K562 (cell line): ENCODE results near the gene DUXB. TPM values are rescaled to one million over a fixed set of nuclear protein-coding genes. Genes with fewer than 3 reads are reported as not detected.

ENCODE experiments used
- ATAC-seq: fragments of 200-7000 bp; cut with Tn5 transposase; 3 replicates; pipeline ENCODE4 v1.9.1; 2020; ENCODE audit warnings: moderate library complexity
- BruUV-seq: library from RNA; stranded (reverse); fragments of 400-500 nt; replicated peaks from 2 replicates; lab custom pipeline; 2021; lab: Mats Ljungman, UMichigan
- CTCF ChIA-PET: fragments of 300-600 bp; formaldehyde crosslinking; extraction: SDS; loops from one replicate; lab custom pipeline; 2021; ENCODE audit warnings: low intra/inter-chr PET ratio; lab: Yijun Ruan, JAX
- POLR2A ChIA-PET: fragments of 300-600, 350-650 bp; sonication (Branson Sonifier 250); formaldehyde crosslinking; extraction: SDS; loops from one replicate; lab custom pipeline; 2021; ENCODE audit warnings: antibody characterized with exemption, inconsistent platforms; lab: Yijun Ruan, JAX
- DNase-seq, 4 experiments: peaks; one replicate each; pipeline versions ENCODE4 v3.0.0 to v3.0.0-alpha.2; 2011 to 2018; ENCODE audit warnings: low spot score in 3 of 4, mixed read lengths in 3 of 4; ENCODE audit errors: extremely low read depth in 1 of 4
- FAIRE-seq: peaks from 2 replicates; lab custom pipeline; 2011; peaks lifted over from hg19 to GRCh38; lab: Jason Lieb, UNC
- H2AFZ ChIP-seq: 2 replicates; pipeline ENCODE4 v1.6.0; 2011; ENCODE audit warnings: low read depth, low read length, control low read depth, inconsistent platforms
- H3K27ac ChIP-seq: fragments of 200-600 bp; 3 replicates; pipeline ENCODE4 v1.8.0; 2011; ENCODE audit warnings: low read depth, mild to moderate bottlenecking, control low read depth, inconsistent platforms, low read length, moderate library complexity, mixed read lengths; ENCODE audit errors: extremely low read depth
- H3K27me3 ChIP-seq, 2 experiments: fragments of 300-600 bp in 1 of 2; 2 replicates in 1 of 2; 3 replicates in 1 of 2; pipeline versions ENCODE4 v1.6.0 to v1.8.0; 2011; ENCODE audit warnings: inconsistent platforms in 2 of 2, low read length in 2 of 2, mild to moderate bottlenecking in 1 of 2, mixed read lengths in 1 of 2, moderate library complexity in 1 of 2; ENCODE audit not compliant: control insufficient read depth in 2 of 2, insufficient read depth in 2 of 2
- H3K36me3 ChIP-seq: fragments of 300-600 bp; 3 replicates; pipeline ENCODE4 v1.8.0; 2011; ENCODE audit warnings: mild to moderate bottlenecking, low read length, inconsistent platforms; ENCODE audit not compliant: control insufficient read depth, insufficient read depth
- H3K4me1 ChIP-seq, 2 experiments: fragments of 200-600 bp in 1 of 2; replicated peaks in 1 of 2; 2 replicates in 1 of 2; 3 replicates in 1 of 2; pipeline versions ENCODE4 v1.5.1 to v1.8.0; 2011; ENCODE audit warnings: inconsistent platforms in 2 of 2, low read length in 2 of 2, mild to moderate bottlenecking in 1 of 2, mixed read lengths in 1 of 2, moderate library complexity in 1 of 2; ENCODE audit not compliant: control insufficient read depth in 2 of 2, insufficient read depth in 2 of 2
- H3K4me2 ChIP-seq: 2 replicates; pipeline ENCODE4 v1.6.1; 2011; ENCODE audit warnings: low read length, control low read depth, inconsistent platforms, mixed read lengths; ENCODE audit not compliant: insufficient read depth
- H3K4me3 ChIP-seq: fragments of 200-600 bp; sonication (generic), shearing (Covaris generic); 2 replicates; pipeline ENCODE4 v1.5.1; 2016; ENCODE audit warnings: control low read depth, inconsistent platforms
- H3K79me2 ChIP-seq: fragments of 200-600 bp; 3 replicates; pipeline ENCODE4 v1.8.0; 2011; ENCODE audit warnings: low read length, inconsistent platforms; ENCODE audit not compliant: control insufficient read depth, insufficient read depth
- H3K9ac ChIP-seq, 2 experiments: 2 replicates each; pipeline versions ENCODE4 v1.6.0 to v1.6.1; 2011; ENCODE audit warnings: low read depth in 2 of 2, low read length in 2 of 2, control low read depth in 1 of 2, inconsistent platforms in 1 of 2, mild to moderate bottlenecking in 1 of 2, mixed read lengths in 1 of 2; ENCODE audit not compliant: insufficient read depth in 1 of 2
- H3K9me1 ChIP-seq: one replicate; pipeline ENCODE4 v1.6.0; 2011; ENCODE audit warnings: inconsistent platforms, mild to moderate bottlenecking, low read length, moderate library complexity; ENCODE audit not compliant: control insufficient read depth, insufficient read depth
- H3K9me3 ChIP-seq: replicated peaks from 2 replicates; pipeline ENCODE4 v1.5.1; 2011; ENCODE audit warnings: low read depth, low read length, inconsistent platforms; ENCODE audit not compliant: control insufficient read depth, insufficient read depth
- H4K20me1 ChIP-seq: replicated peaks from 2 replicates; pipeline ENCODE4 v1.6.1; 2011; ENCODE audit warnings: low read length, inconsistent platforms, mixed read lengths; ENCODE audit not compliant: control insufficient read depth, insufficient read depth
- ATF1 ChIP-seq, 2 experiments: fragments of 450-650 bp in 1 of 2; IDR thresholded peaks; 2 replicates each; pipeline ENCODE4 v1.6.1; 2016; ENCODE audit warnings: missing compliant biosample characterization in 1 of 2, missing genetic modification characterization in 1 of 2
- FOXO4 ChIP-seq: fragments of 450-650 bp; formaldehyde crosslinking; IDR thresholded peaks from 2 replicates; pipeline ENCODE4 v1.4.0; 2020; ENCODE audit warnings: mild to moderate bottlenecking, moderate library complexity
- KDM2B ChIP-seq: fragments of 250-450 bp; sonication (Bioruptor Pico); IDR thresholded peaks from 2 replicates; pipeline ENCODE4 v1.8.0; 2021; ENCODE audit warnings: mild to moderate bottlenecking, moderate library complexity
- PATZ1 ChIP-seq: fragments of 250-450 bp; sonication (Bioruptor Pico); IDR thresholded peaks from 2 replicates; pipeline ENCODE4 v1.5.0; 2020; ENCODE audit warnings: mild to moderate bottlenecking, borderline replicate concordance
- TFAM ChIP-seq: fragments of 250-450 bp; sonication (Bioruptor Pico); conservative IDR thresholded peaks from 2 replicates; pipeline ENCODE4 v1.5.0; 2021; ENCODE audit warnings: mild to moderate bottlenecking, moderate library complexity
- ZBTB40 ChIP-seq, 2 experiments: fragments of 450-650 bp in 1 of 2; sonication (generic) in 1 of 2; formaldehyde crosslinking in 1 of 2; IDR thresholded peaks; 2 replicates each; pipeline versions ENCODE4 v1.7.1 to v1.9.0; 2016 to 2022; ENCODE audit warnings: inconsistent platforms in 1 of 2, mild to moderate bottlenecking in 1 of 2, missing genetic modification reagents in 1 of 2
- WGBS: fragments of 100-300 bp; shearing (Covaris generic); methylation state at CpG from one replicate; pipeline ENCODE4 v1.1.6; 2016; ENCODE audit warnings: low coverage, mixed read lengths; ENCODE audit not compliant: insufficient coverage; ENCODE audit errors: missing lambda C conversion rate; 5-methylcytosine and 5-hydroxymethylcytosine counted together
- in situ Hi-C: fragments of 300-500 bp; cut with MboI; formaldehyde crosslinking; loops from 4 replicates; pipeline ENCODE4 v1.15.0; 2018; ENCODE audit warnings: inconsistent platforms, mixed read lengths
- intact Hi-C: fragments of 100-400 bp; cut with micrococcal nuclease; formaldehyde crosslinking; loops from 2 replicates; pipeline ENCODE4 v1.14.2; 2022
- polyA plus RNA-seq, 8 experiments: library from polyadenylated mRNA; depleted of rRNA in 4 of 8; stranded (reverse) in 5 of 8; unstranded in 3 of 8; fragments of >200 nt; fragmentation: Nextera tagmentation in 2 of 8; fragmentation: Illumina TruSeq in 1 of 8; extraction: Ambion mirVana in 2 of 8; extraction: Trizol in 1 of 8; gene quantifications; 2 replicates each; pipeline versions ENCODE4 v1.2.1 to v1.2.3, GENCODE V29; 2011 to 2014; ENCODE audit warnings: inconsistent platforms in 1 of 8, missing spikeins in 1 of 8
- total RNA-seq, 7 experiments: library from RNA; depleted of rRNA in 6 of 7; stranded (reverse); fragments of >200 nt in 6 of 7; fragmentation: Illumina TruSeq in 2 of 7; extraction: Trizol in 2 of 7; gene quantifications; 2 replicates each; pipeline versions ENCODE4 v1.2.1 to v1.2.3, GENCODE V29; 2011 to 2021; ENCODE audit warnings: low replicate concordance in 1 of 7
- TF ChIP-seq, protein P1 (sequence below): fragments of 200-800 bp; sonication (Bioruptor generic); IDR thresholded peaks from 2 replicates; pipeline ENCODE4 v1.6.1; 2017; ENCODE audit warnings: missing genetic modification characterization, missing compliant biosample characterization

Gene DUXB
- total and polyA plus RNA-seq, 9 of the 15 experiments (the other 6 are each of a cell fraction or from before 2014, with no cell fraction given), result not detected

GRCh38 chr16:75679366-75679765, 21.9 kb downstream of the DUXB start:
- in situ Hi-C loops, result no loop called here
- FAIRE-seq, result no peak
- CTCF ChIA-PET, result no interaction called here
- ATAC-seq, result no peak
- 3% methylated on average over 5 of the region's 5 CpGs for WGBS
- Histone ChIP-seq H3K4me3 (no peak overlapping the region), H4K20me1 (0 out of 2 replicates have a peak, but pooled peaks cover 2% of the 10 kb centered on the region), H2AFZ (no peak overlapping the region), H3K79me2 (no peaks in the 10 kb centered on the region), H3K9ac (no peak overlapping the region), H3K4me1 (no peaks in the 10 kb centered on the region), H3K36me3 (no peaks in the 10 kb centered on the region), H3K9me1 (no peaks in the 10 kb centered on the region), H3K27ac (no peak overlapping the region), H3K4me2 (no peak overlapping the region), H3K9me3 (no peaks in the 10 kb centered on the region), H3K27me3 (peaks cover 16 to 40% of the 10 kb centered on the region in 2 experiments; a peak in 4 of 5 replicates)
- BruUV-seq, result no TSS peak
- TF ChIP-seq KDM2B, result no peak
- TF ChIP-seq, protein P1, sequence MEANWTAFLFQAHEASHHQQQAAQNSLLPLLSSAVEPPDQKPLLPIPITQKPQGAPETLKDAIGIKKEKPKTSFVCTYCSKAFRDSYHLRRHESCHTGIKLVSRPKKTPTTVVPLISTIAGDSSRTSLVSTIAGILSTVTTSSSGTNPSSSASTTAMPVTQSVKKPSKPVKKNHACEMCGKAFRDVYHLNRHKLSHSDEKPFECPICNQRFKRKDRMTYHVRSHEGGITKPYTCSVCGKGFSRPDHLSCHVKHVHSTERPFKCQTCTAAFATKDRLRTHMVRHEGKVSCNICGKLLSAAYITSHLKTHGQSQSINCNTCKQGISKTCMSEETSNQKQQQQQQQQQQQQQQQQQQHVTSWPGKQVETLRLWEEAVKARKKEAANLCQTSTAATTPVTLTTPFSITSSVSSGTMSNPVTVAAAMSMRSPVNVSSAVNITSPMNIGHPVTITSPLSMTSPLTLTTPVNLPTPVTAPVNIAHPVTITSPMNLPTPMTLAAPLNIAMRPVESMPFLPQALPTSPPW (CRISPR knock-in tag), result no peak
- TF ChIP-seq FOXO4, result no peak
- TF ChIP-seq ZBTB40 (IDR thresholded peaks at IDR 0.05), result no peak
- no peak for TF ChIP-seq ZBTB40 (CRISPR knock-in tag; IDR thresholded peaks at IDR 0.05)
- no peak for TF ChIP-seq PATZ1 (CRISPR knock-in tag)
- TF ChIP-seq TFAM (CRISPR knock-in tag), result no peak
- TF ChIP-seq ATF1 (CRISPR knock-in tag; IDR thresholded peaks at IDR 0.05), result no peak
- TF ChIP-seq ATF1 (tag; IDR thresholded peaks at IDR 0.05), result no peak
- POLR2A ChIA-PET, result no interaction called here
- intact Hi-C loops, result no loop called here
- no peak for DNase-seq
